ENCODE results near the gene LRMDA. TPM values are rescaled to one million over a fixed set of nuclear protein-coding genes. Genes with fewer than 3 reads are reported as not detected.

LRMDA gene
- total and polyA plus RNA-seq, 2 donors (not counting 3 experiments of a cell fraction or from before 2014, with no cell fraction given) = 9.7 to 18.0 TPM

DNA sequence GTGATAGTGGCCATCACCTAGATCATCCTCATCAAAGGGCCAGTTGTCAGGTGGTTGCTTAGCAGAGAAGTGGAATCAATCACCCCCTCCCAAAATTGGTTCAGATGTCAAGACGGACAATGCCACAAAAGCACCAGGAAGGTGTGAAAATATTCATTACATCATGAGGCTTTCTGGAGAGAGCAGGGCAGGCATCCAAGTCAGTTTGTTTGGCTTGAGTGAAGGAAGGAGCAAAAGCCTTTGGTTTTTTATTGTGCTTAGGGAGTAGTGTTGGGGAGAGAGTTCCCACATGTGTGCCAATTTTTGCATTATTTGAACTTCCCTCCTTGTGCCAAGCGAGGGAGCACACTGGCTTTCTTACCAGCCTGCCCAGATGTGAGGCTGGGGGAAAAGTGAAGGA lies 1082.9 kb downstream of the LRMDA start:
- H3K9ac ChIP-seq (replicated peaks; ENCODE audit: extremely low read depth, insufficient read depth, low read length) = no peak overlapping the region
- no peaks in the 10 kb centered on the region for H3K79me2 ChIP-seq (ENCODE audit: control insufficient read depth, insufficient read depth, low read length)
- no peak overlapping the region for H2AFZ ChIP-seq (ENCODE audit: low read depth, low read length)
- dilution Hi-C loops (cut with MboI; ENCODE audit: extremely low pct_ligation_motif_present, low sequenced_read_pairs) = no loop called here
- ChIA-PET CTCF (no interaction called here), POLR2A (no interaction called here)
- DNase-seq (ENCODE audit: low read depth, low spot score) (no peak), FAIRE-seq (no peak)
- H3K4me1 ChIP-seq (ENCODE audit: control insufficient read depth, extremely low read depth, insufficient read depth, low read length) = no peaks in the 10 kb centered on the region
- no peaks in the 10 kb centered on the region for H3K9me1 ChIP-seq (replicated peaks; ENCODE audit: control insufficient read depth, extremely low read depth, insufficient read depth, low read length)
- intact Hi-C loops (cut with micrococcal nuclease) = no loop called here
- H3K27me3 ChIP-seq (ENCODE audit: control insufficient read depth in 2 of 2, insufficient read depth in 2 of 2, low read length in 2 of 2) = no peaks in the 10 kb centered on the region
- H4K20me1 ChIP-seq (replicated peaks; ENCODE audit: control insufficient read depth, extremely low read depth, insufficient read depth, low read length) = no peaks in the 10 kb centered on the region
- no peaks in the 10 kb centered on the region for H3K9me3 ChIP-seq (replicated peaks; ENCODE audit: control insufficient read depth, insufficient read depth, low read length)
- BruUV-seq (replicated peaks) = no TSS peak
- no peaks in the 10 kb centered on the region for H3K36me3 ChIP-seq (ENCODE audit: control insufficient read depth in 2 of 2, extremely low read depth in 1 of 2, insufficient read depth in 2 of 2, low read length in 2 of 2)
- TF ChIP-seq FOS (IDR thresholded peaks at IDR 0.05; ENCODE audit: borderline replicate concordance, insufficient read depth, low read length) (no peak), POLR2AphosphoS5 (IDR thresholded peaks at IDR 0.05; ENCODE audit: insufficient read depth, low read depth, low read length) (no peak), POLR2A (IDR thresholded peaks at IDR 0.05; ENCODE audit: low read depth, low read length) (no peak), MYC (IDR thresholded peaks at IDR 0.05; ENCODE audit: low read depth, low read length) (no peak), EZH2 (IDR thresholded peaks at IDR 0.05; ENCODE audit: borderline replicate concordance, low read depth, low read length, severe bottlenecking) (no peak), JUN (IDR thresholded peaks at IDR 0.05; ENCODE audit: borderline replicate concordance, insufficient read depth, insufficient read length, low read depth) (no peak), GATA2 (IDR thresholded peaks at IDR 0.05; ENCODE audit: insufficient read depth, insufficient read length, low read depth, low read length) (no peak)
- TF ChIP-seq, protein P1, sequence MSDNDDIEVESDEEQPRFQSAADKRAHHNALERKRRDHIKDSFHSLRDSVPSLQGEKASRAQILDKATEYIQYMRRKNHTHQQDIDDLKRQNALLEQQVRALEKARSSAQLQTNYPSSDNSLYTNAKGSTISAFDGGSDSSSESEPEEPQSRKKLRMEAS (IDR thresholded peaks at IDR 0.05; ENCODE audit: insufficient read depth, insufficient read length) = no peak
- TF ChIP-seq, protein P2, sequence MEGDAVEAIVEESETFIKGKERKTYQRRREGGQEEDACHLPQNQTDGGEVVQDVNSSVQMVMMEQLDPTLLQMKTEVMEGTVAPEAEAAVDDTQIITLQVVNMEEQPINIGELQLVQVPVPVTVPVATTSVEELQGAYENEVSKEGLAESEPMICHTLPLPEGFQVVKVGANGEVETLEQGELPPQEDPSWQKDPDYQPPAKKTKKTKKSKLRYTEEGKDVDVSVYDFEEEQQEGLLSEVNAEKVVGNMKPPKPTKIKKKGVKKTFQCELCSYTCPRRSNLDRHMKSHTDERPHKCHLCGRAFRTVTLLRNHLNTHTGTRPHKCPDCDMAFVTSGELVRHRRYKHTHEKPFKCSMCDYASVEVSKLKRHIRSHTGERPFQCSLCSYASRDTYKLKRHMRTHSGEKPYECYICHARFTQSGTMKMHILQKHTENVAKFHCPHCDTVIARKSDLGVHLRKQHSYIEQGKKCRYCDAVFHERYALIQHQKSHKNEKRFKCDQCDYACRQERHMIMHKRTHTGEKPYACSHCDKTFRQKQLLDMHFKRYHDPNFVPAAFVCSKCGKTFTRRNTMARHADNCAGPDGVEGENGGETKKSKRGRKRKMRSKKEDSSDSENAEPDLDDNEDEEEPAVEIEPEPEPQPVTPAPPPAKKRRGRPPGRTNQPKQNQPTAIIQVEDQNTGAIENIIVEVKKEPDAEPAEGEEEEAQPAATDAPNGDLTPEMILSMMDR (IDR thresholded peaks at IDR 0.05; ENCODE audit: extremely low read depth in 1 of 2, insufficient read depth in 1 of 2, low read depth in 1 of 2, low read length in 2 of 2) = no peak
- no peak overlapping the region for H3K4me2 ChIP-seq (ENCODE audit: insufficient read depth, low read length)
- H3K4me3 ChIP-seq (replicated peaks in 1 of 3; ENCODE audit: insufficient read depth in 1 of 3, low read depth in 1 of 3, low read length in 3 of 3) = no peak overlapping the region
- no peak overlapping the region for H3K27ac ChIP-seq (ENCODE audit: insufficient read depth, low read depth, low read length)
